HEK293 (cell line): ENCODE measurements around the gene ARFRP1.

Source experiments
- CTCF ChIA-PET: fragments of 350-600 bp; formaldehyde crosslinking; extraction: SDS; loops from one replicate; lab custom pipeline; 2021; ENCODE audit warnings: antibody characterized with exemption; lab: Yijun Ruan, JAX
- POLR2A ChIA-PET: fragments of 300-600 bp; formaldehyde crosslinking; extraction: SDS; loops from one replicate; lab custom pipeline; 2020; ENCODE audit warnings: antibody characterized with exemption, inconsistent platforms; lab: Yijun Ruan, JAX
- H3K27ac ChIP-seq: fragments of 200-500 bp; sonication (Bioruptor generic); 2 replicates; pipeline ENCODE4 v1.5.1; 2014; ENCODE audit warnings: low read depth, low read length, control low read depth, inconsistent platforms; ENCODE audit errors: extremely low read depth
- H3K36me3 ChIP-seq, 2 experiments: fragments of 200-500 bp in 1 of 2; sonication (Bioruptor generic) in 1 of 2; 1 replicate in 1 of 2; 2 replicates in 1 of 2; pipeline ENCODE4 v1.5.1; 2014 to 2017; ENCODE audit warnings: inconsistent platforms in 2 of 2, low read length in 2 of 2; ENCODE audit not compliant: control insufficient read depth in 2 of 2, insufficient read depth in 1 of 2
- H3K4me1 ChIP-seq: fragments of 200-500 bp; sonication (Bioruptor generic); 2 replicates; pipeline ENCODE4 v1.5.1; 2014; ENCODE audit warnings: mild to moderate bottlenecking, low read length, inconsistent platforms; ENCODE audit not compliant: control insufficient read depth, insufficient read depth
- H3K4me3 ChIP-seq: 2 replicates; pipeline ENCODE4 v1.5.1; 2011; ENCODE audit warnings: low read depth, mild to moderate bottlenecking, control low read depth, low read length, moderate library complexity
- H3K9me3 ChIP-seq: fragments of 200-500 bp; sonication (Bioruptor generic); 2 replicates; pipeline ENCODE4 v1.5.1; 2014; ENCODE audit warnings: low read depth, low read length, inconsistent platforms; ENCODE audit not compliant: control insufficient read depth, insufficient read depth
- EGR2 ChIP-seq: fragments of 450-650 bp; formaldehyde crosslinking; IDR thresholded peaks from 2 replicates; pipeline ENCODE4 v1.5.1; 2016; ENCODE audit warnings: low read depth, missing biosample characterization, missing genetic modification characterization
- GLIS2 ChIP-seq: fragments of 450-650 bp; formaldehyde crosslinking; IDR thresholded peaks from 2 replicates; pipeline ENCODE4 v1.5.1; 2016; ENCODE audit warnings: missing biosample characterization, missing genetic modification characterization
- HIC1 ChIP-seq: fragments of 450-650 bp; formaldehyde crosslinking; IDR thresholded peaks from 2 replicates; pipeline ENCODE4 v1.5.1; 2016; ENCODE audit warnings: missing biosample characterization, missing genetic modification characterization
- HOXA7 ChIP-seq: sonication (generic); formaldehyde crosslinking; IDR thresholded peaks from 2 replicates; pipeline ENCODE4 v1.8.1; 2022; ENCODE audit warnings: missing genetic modification reagents, borderline replicate concordance
- KLF1 ChIP-seq: fragments of 450-650 bp; formaldehyde crosslinking; IDR thresholded peaks from 2 replicates; pipeline ENCODE4 v1.5.1; 2016; ENCODE audit warnings: missing biosample characterization, missing genetic modification characterization
- MYNN ChIP-seq: fragments of 450-650 bp; formaldehyde crosslinking; IDR thresholded peaks from 2 replicates; pipeline ENCODE4 v1.5.1; 2016; ENCODE audit warnings: missing biosample characterization, missing genetic modification characterization, borderline replicate concordance
- REST ChIP-seq: fragments of 450-650 bp; formaldehyde crosslinking; IDR thresholded peaks from 2 replicates; pipeline ENCODE4 v1.5.1; 2016; ENCODE audit warnings: missing biosample characterization, missing genetic modification characterization
- ZBTB8A ChIP-seq: fragments of 450-650 bp; formaldehyde crosslinking; IDR thresholded peaks from 2 replicates; pipeline ENCODE4 v1.5.1; 2016; ENCODE audit warnings: missing biosample characterization, missing genetic modification characterization
- ZNF433 ChIP-seq: fragments of 450-650 bp; formaldehyde crosslinking; IDR thresholded peaks from 2 replicates; pipeline ENCODE4 v1.5.1; 2016; ENCODE audit warnings: missing biosample characterization, missing genetic modification characterization, low read depth
- ZNF530 ChIP-seq: fragments of 450-650 bp; formaldehyde crosslinking; IDR thresholded peaks from 2 replicates; pipeline ENCODE4 v1.5.1; 2016; ENCODE audit warnings: low read depth, missing biosample characterization, missing genetic modification characterization
- TF ChIP-seq, protein P1 (sequence below): fragments of 450-650 bp; formaldehyde crosslinking; IDR thresholded peaks from 2 replicates; pipeline ENCODE4 v1.5.1; 2017; ENCODE audit warnings: missing biosample characterization, missing genetic modification characterization

ARFRP1 gene

DNA sequence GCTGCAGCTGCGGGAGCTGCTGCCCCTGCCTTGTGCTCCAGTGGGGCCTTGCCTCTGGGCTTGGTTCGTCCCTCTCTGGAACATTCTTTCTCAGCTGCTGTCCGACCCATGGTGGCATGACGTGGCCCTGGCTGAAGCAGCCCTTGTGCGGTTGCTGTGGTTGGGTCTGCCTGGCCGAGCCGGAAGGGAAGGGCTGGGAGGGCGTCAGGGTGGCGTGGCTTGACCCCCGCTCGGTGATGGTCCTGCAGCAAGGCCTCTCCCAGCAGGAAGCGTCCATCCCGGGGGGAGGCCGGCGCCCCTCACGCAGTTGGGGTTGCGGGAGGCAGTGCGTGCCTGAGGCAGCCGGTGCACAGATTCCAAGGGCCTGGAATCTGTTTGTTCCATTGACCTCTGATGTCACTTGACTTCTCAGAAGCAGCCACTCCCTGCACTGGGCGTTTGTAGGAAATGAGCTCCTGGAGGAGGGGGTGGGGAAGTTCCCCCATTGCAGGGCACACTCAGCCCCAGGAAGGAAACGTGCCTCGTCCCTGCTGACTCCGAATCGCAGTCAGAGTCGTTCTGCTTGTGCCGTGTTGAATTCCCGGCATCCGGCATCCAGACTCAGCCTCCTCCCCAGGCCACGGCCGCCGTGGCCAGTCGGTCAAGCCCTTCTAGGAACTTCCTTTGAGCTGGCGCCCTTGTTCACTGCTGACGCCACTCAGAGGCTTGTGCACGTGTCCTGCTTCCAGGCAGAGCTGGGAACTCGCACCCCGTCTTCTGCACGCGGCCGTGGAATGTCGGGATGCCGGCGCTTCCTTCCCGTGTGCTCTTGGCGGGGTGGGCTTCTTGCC is 21.1 kb downstream of the ARFRP1 start:
- H3K9me3 ChIP-seq = no peaks in the 10 kb centered on the region
- no peaks in the 10 kb centered on the region for H3K4me1 ChIP-seq
- peaks cover 0 to 5% of the 10 kb centered on the region in 2 experiments; a peak in 1 of 3 replicates for H3K36me3 ChIP-seq
- POLR2A ChIA-PET = no interaction called here
- H3K27ac ChIP-seq = no peak overlapping the region
- no peak overlapping the region for H3K4me3 ChIP-seq
- TF ChIP-seq KLF1 = peak; percentile 58; the same call in 1 of the 2 replicates
- no peak for TF ChIP-seq REST (tag by site-specific recombination)
- TF ChIP-seq, all 188 proteins: peak for 1
- CTCF ChIA-PET = no interaction called here

DNA sequence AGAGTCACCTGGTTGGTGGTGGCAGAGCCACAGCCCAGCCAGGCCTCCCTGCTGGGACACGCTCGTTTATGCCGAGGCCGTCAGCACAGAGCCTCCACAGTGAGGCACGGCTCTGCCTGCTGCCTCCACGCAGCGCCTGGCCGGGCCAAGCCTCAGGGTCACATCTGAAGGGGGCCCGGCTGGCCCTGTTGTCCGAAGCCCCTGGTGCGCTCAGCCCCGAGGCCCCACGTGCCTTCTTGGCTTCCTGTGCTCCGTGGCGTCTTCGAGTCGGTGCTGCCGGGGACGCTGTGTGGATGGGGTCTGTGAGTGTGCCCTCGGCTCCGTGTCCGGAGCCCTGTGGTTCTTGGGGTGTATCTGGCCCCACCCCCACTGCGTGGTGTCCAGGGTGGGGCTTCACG is 21.7 kb downstream of the ARFRP1 start:
- no peaks in the 10 kb centered on the region for H3K4me1 ChIP-seq
- H3K9me3 ChIP-seq = no peaks in the 10 kb centered on the region
- H3K27ac ChIP-seq = no peak overlapping the region
- CTCF ChIA-PET = no interaction called here
- TF ChIP-seq EGR2 (tag by site-specific recombination) (no peak), ZBTB8A (tag by site-specific recombination) (no peak), ZNF530 (tag by site-specific recombination) (no peak), HOXA7 (CRISPR knock-in tag) (no peak)
- TF ChIP-seq, protein P1, sequence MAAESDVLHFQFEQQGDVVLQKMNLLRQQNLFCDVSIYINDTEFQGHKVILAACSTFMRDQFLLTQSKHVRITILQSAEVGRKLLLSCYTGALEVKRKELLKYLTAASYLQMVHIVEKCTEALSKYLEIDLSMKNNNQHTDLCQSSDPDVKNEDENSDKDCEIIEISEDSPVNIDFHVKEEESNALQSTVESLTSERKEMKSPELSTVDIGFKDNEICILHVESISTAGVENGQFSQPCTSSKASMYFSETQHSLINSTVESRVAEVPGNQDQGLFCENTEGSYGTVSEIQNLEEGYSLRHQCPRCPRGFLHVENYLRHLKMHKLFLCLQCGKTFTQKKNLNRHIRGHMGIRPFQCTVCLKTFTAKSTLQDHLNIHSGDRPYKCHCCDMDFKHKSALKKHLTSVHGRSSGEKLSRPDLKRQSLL (tag by site-specific recombination) = 0 out of 2 replicates have a peak, but pooled peaks have one; percentile 16
- TF ChIP-seq, all 188 proteins: peak for 1
- POLR2A ChIA-PET = no interaction called here
- no peak overlapping the region for H3K4me3 ChIP-seq
- H3K36me3 ChIP-seq = peaks cover 0 to 5% of the 10 kb centered on the region in 2 experiments; a peak in 1 of 3 replicates

GRCh38 chr20:63685269-63686026 is 22.3 kb downstream of the ARFRP1 start:
- CTCF ChIA-PET = no interaction called here
- H3K27ac ChIP-seq = no peak overlapping the region
- POLR2A ChIA-PET = no interaction called here
- no peaks in the 10 kb centered on the region for H3K9me3 ChIP-seq
- no peak for TF ChIP-seq ZNF433 (tag by site-specific recombination)
- TF ChIP-seq MYNN (tag by site-specific recombination) = no peak
- TF ChIP-seq GLIS2 (tag by site-specific recombination) = peak; percentile 22; the same call in 1 of the 2 replicates
- TF ChIP-seq HIC1 (tag by site-specific recombination) = 0 out of 2 replicates have a peak, but pooled peaks have one; percentile 37
- no peaks in the 10 kb centered on the region for H3K4me1 ChIP-seq
- no peak overlapping the region for H3K4me3 ChIP-seq
- H3K36me3 ChIP-seq = peaks cover 0 to 5% of the 10 kb centered on the region in 2 experiments; a peak in 1 of 3 replicates
